BLaER1 (cell line): Measurements from ENCODE around the gene ATP2B1.

Experiments used
- H3K27ac ChIP-seq: shearing (Covaris generic); formaldehyde crosslinking; 2 replicates; pipeline ENCODE4 v1.8.1; 2022
- H3K27me3 ChIP-seq: shearing (Covaris generic); formaldehyde crosslinking; 2 replicates; pipeline ENCODE4 v1.8.1; 2022
- H3K36me3 ChIP-seq: shearing (Covaris generic); formaldehyde crosslinking; 2 replicates; pipeline ENCODE4 v1.8.1; 2022
- H3K4me1 ChIP-seq: shearing (Covaris generic); formaldehyde crosslinking; 2 replicates; pipeline ENCODE4 v1.8.1; 2022
- H3K4me2 ChIP-seq: shearing (Covaris generic); formaldehyde crosslinking; 2 replicates; pipeline ENCODE4 v1.8.1; 2022
- H3K4me3 ChIP-seq: shearing (Covaris generic); formaldehyde crosslinking; 2 replicates; pipeline ENCODE4 v1.8.1; 2022
- H3K9ac ChIP-seq: shearing (Covaris generic); formaldehyde crosslinking; 2 replicates; pipeline ENCODE4 v1.8.1; 2022
- H3K9me3 ChIP-seq: shearing (Covaris generic); formaldehyde crosslinking; 2 replicates; pipeline ENCODE4 v1.8.1; 2022
- H4K20me1 ChIP-seq: shearing (Covaris generic); formaldehyde crosslinking; 2 replicates; pipeline ENCODE4 v1.8.1; 2022
- Cebpa-rat ChIP-seq: shearing (Covaris generic); IDR thresholded peaks from 2 replicates; pipeline ENCODE4 v1.8.1; 2022

Gene ATP2B1

DNA sequence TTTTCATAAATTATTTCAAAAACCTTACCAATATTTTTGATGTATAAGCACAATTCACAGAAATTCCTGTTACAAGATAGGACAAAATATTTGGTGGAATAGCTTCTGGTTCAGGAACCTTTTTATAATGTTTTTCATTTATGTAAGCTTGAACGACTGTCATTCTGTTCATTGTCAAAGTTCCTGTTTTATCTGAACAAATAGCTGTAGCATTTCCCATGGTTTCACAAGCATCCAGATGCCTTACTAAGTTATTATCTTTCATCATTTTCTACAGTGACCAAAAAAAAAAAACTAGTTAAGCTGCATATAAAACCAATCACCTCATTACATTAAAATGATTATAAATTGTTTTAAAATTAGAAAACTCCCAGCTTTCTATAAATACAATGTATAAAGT lies 87.1 kb downstream of the ATP2B1 start:
- no peaks in the 10 kb centered on the region for H3K9me3 ChIP-seq
- no peak for TF ChIP-seq Cebpa-rat
- no peak overlapping the region for H3K27ac ChIP-seq
- H3K36me3 ChIP-seq = peaks cover 17% of the 10 kb centered on the region
- H3K4me3 ChIP-seq = no peak overlapping the region
- no peaks in the 10 kb centered on the region for H3K27me3 ChIP-seq
- no peaks in the 10 kb centered on the region for H4K20me1 ChIP-seq
- no peak overlapping the region for H3K4me2 ChIP-seq
- no peaks in the 10 kb centered on the region for H3K4me1 ChIP-seq
- H3K9ac ChIP-seq = no peak overlapping the region

DNA sequence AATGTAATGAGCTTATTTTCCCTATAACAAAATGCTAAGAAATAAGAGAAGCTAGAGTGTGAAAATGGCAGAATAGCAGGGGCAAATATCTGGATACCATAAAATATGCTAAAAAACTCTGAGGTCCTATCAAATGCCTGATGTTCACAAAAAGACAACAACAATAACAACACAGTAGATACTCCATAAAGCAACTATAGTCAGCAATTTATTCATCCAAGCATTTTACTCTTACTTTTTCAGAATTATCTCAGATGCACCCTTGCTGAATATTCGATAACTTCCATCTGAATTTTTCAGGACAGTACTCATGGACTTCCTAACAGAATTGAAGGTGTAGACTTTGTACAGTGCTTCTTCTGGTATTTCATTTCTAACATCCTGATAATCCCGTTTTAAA lies 88.9 kb downstream of the ATP2B1 start:
- H3K4me2 ChIP-seq = no peak overlapping the region
- no peak overlapping the region for H3K4me3 ChIP-seq

GRCh38 chr12:89618113-89618862 lies 90.3 kb downstream of the ATP2B1 start:
- 0 out of 2 replicates have a peak, but pooled peaks cover 5% of the 10 kb centered on the region for H3K36me3 ChIP-seq
- no peak overlapping the region for H3K9ac ChIP-seq
- no peaks in the 10 kb centered on the region for H3K27me3 ChIP-seq
- no peaks in the 10 kb centered on the region for H3K9me3 ChIP-seq
- H3K4me2 ChIP-seq = no peak overlapping the region
- no peak for TF ChIP-seq Cebpa-rat
- H3K4me3 ChIP-seq = no peak overlapping the region
- H4K20me1 ChIP-seq = no peaks in the 10 kb centered on the region
- H3K27ac ChIP-seq = no peak overlapping the region
- no peaks in the 10 kb centered on the region for H3K4me1 ChIP-seq

More for the DNA sequence above, 88.9 kb downstream of the ATP2B1 start:
- no peak overlapping the region for H3K27ac ChIP-seq
- H3K9me3 ChIP-seq = no peaks in the 10 kb centered on the region
- H3K9ac ChIP-seq = no peak overlapping the region
- H3K36me3 ChIP-seq = peaks cover 14% of the 10 kb centered on the region
- no peaks in the 10 kb centered on the region for H4K20me1 ChIP-seq
- no peak for TF ChIP-seq Cebpa-rat
- H3K4me1 ChIP-seq = no peaks in the 10 kb centered on the region
- H3K27me3 ChIP-seq = no peaks in the 10 kb centered on the region

DNA sequence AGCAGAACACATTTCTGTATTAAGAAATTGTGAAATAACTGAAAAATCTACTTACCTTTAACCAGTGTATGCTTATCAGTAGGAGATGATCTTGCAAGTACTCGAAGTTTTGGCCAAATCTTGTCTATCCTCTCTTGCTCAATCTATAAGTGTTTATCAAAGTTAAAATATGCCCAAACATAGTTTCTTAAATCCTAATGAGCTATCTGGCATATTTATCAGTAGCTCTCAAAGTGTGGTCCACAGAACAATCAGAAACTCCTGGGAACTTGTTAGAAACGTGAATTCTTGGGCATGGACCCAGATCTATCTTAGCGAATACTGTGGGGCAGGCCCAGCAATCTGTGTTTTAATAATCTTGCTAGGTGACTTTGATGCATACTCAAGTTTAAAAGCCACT lies 98.3 kb downstream of the ATP2B1 start:
- TF ChIP-seq Cebpa-rat = no peak
- no peaks in the 10 kb centered on the region for H3K9me3 ChIP-seq
- H3K4me3 ChIP-seq = no peak overlapping the region
- no peak overlapping the region for H3K4me2 ChIP-seq
- peaks cover 10% of the 10 kb centered on the region; the same call in 1 of the 2 replicates for H3K36me3 ChIP-seq
- no peaks in the 10 kb centered on the region for H3K27me3 ChIP-seq
- no peaks in the 10 kb centered on the region for H3K4me1 ChIP-seq
- no peak overlapping the region for H3K9ac ChIP-seq
- H3K27ac ChIP-seq = no peak overlapping the region
- H4K20me1 ChIP-seq = no peaks in the 10 kb centered on the region

DNA sequence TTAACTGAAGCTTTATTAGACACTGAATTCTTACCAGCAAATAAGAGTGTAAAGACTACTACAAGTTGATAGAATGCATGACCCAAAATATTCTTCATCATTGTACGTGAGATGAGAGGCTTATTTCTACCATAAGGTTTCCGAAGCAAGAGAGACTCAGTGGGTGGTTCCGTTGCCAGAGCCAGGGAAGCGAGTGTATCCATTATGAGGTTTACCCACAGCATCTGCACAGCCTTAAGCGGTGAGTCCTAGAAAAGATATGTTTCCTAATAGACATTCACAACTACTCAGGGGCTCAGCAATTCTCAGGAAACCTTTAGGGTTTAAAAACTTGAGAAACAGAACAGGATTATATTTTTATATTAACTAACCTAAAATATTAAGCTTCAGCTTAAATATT lies 105.0 kb downstream of the ATP2B1 start:
- no peaks in the 10 kb centered on the region for H4K20me1 ChIP-seq
- no peak for TF ChIP-seq Cebpa-rat
- H3K4me3 ChIP-seq = no peak overlapping the region
- H3K27me3 ChIP-seq = no peaks in the 10 kb centered on the region
- H3K4me1 ChIP-seq = no peaks in the 10 kb centered on the region
- H3K27ac ChIP-seq = no peak overlapping the region
- H3K36me3 ChIP-seq = peaks cover 20% of the 10 kb centered on the region
- H3K4me2 ChIP-seq = no peak overlapping the region
- no peak overlapping the region for H3K9ac ChIP-seq
- H3K9me3 ChIP-seq = no peaks in the 10 kb centered on the region

GRCh38 chr12:89597770-89598169 lies 110.9 kb downstream of the ATP2B1 start:
- Histone ChIP-seq H4K20me1 (no peaks in the 10 kb centered on the region), H3K4me2 (no peak overlapping the region), H3K27ac (no peak overlapping the region), H3K27me3 (no peaks in the 10 kb centered on the region), H3K9me3 (no peaks in the 10 kb centered on the region), H3K4me1 (no peaks in the 10 kb centered on the region; the same call in 1 of the 2 replicates), H3K36me3 (peaks cover 20% of the 10 kb centered on the region), H3K4me3 (no peak overlapping the region), H3K9ac (no peak overlapping the region)
- TF ChIP-seq Cebpa-rat = no peak

DNA sequence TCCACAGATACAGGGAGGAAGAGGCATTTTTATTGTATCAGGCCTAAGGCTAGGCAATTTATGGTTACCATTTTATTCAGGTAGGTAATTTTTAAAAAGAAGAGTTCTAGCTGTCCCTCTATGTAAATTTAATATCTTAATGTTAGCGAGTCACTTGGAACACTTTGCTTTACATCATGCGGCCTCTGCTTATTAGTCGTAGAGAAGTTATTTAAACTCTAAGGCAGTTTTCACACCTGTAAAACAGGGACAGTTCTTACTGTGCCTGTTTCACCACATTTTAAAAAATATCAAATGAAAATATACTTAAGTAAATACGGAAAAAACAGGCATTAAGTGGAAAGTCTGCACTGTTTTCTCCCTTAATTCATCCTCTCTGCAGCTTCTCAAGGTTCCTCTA lies 111.4 kb downstream of the ATP2B1 start:
- peaks cover 20% of the 10 kb centered on the region for H3K36me3 ChIP-seq
- no peak for TF ChIP-seq Cebpa-rat
- H3K4me2 ChIP-seq = no peak overlapping the region
- no peaks in the 10 kb centered on the region; the same call in 1 of the 2 replicates for H3K4me1 ChIP-seq
- H3K9ac ChIP-seq = no peak overlapping the region
- H4K20me1 ChIP-seq = no peaks in the 10 kb centered on the region
- no peaks in the 10 kb centered on the region for H3K27me3 ChIP-seq
- H3K27ac ChIP-seq = no peak overlapping the region
- H3K4me3 ChIP-seq = no peak overlapping the region
- no peaks in the 10 kb centered on the region for H3K9me3 ChIP-seq

DNA sequence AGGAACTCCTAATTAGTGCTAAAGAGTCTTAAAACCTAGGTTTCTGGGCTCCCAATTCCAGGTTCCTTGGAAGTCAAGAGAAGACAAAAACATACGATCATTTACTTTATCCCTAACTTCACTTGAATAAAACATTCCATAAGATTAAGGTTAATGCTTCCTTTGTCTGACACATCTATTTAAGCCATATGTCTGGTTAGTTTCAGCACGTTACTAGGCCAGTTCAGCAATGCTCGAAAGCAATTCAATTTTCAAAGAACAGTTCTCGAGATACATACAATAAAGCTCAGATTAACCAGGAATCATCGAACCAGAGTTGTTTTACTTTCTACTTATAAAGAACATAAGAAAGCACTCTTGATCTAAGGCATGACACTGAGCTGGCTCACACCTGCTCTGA lies 114.8 kb downstream of the ATP2B1 start:
- no peaks in the 10 kb centered on the region for H3K9me3 ChIP-seq
- TF ChIP-seq Cebpa-rat = no peak
- H3K4me3 ChIP-seq = no peak overlapping the region
- no peak overlapping the region for H3K27ac ChIP-seq
- H3K36me3 ChIP-seq = peaks cover 28% of the 10 kb centered on the region
- H3K9ac ChIP-seq = no peak overlapping the region
- H3K27me3 ChIP-seq = no peaks in the 10 kb centered on the region
- H3K4me1 ChIP-seq = no peaks in the 10 kb centered on the region; the same call in 1 of the 2 replicates
- no peaks in the 10 kb centered on the region for H4K20me1 ChIP-seq
- H3K4me2 ChIP-seq = no peak overlapping the region

DNA sequence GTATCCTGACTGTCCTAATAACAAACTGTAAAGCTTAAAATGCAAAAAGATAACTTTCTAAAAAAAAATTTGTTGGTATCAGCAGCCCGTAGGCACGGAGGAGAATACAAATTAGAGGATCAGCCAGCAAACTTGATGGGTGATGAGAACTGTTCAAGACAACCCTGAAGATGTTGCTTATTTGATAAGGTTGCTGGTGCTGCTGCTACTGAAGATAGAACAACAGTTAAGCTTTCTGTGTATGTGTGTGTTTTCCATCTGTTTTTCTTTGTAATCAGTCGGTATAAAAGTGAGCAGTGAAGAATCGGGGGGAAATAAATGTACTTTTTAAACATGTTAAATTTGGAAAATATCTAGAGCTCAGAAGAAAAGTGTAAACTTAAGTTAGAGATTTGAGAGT lies 115.4 kb downstream of the ATP2B1 start:
- Histone ChIP-seq H3K9ac (no peak overlapping the region), H4K20me1 (no peaks in the 10 kb centered on the region), H3K4me3 (no peak overlapping the region), H3K4me1 (no peaks in the 10 kb centered on the region; the same call in 1 of the 2 replicates), H3K36me3 (peaks cover 24% of the 10 kb centered on the region), H3K4me2 (no peak overlapping the region), H3K27me3 (no peaks in the 10 kb centered on the region), H3K27ac (no peak overlapping the region), H3K9me3 (no peaks in the 10 kb centered on the region)
- no peak for TF ChIP-seq Cebpa-rat

- Histone ChIP-seq H4K20me1 (no peaks in the 10 kb centered on the region), H3K27ac (no peak overlapping the region), H3K4me3 (no peak overlapping the region), H3K9me3 (no peaks in the 10 kb centered on the region), H3K36me3 (peaks cover 20% of the 10 kb centered on the region), H3K9ac (no peak overlapping the region), H3K27me3 (no peaks in the 10 kb centered on the region), H3K4me1 (no peaks in the 10 kb centered on the region), H3K4me2 (no peak overlapping the region)
- TF ChIP-seq Cebpa-rat = no peak
Measured at GRCh38 chr12:89589753-89590152, 118.9 kb downstream of the ATP2B1 start.
